WTC11 (cell line): Measurements from ENCODE around the gene GALNT9. TPM values are rescaled to one million over a fixed set of nuclear protein-coding genes. Genes with fewer than 3 reads are reported as not detected.

ENCODE experiments used
- ATAC-seq: fragments of 200-7000 bp; cut with Tn5 transposase; 2 replicates; pipeline ENCODE4 v1.10.0; 2021; ENCODE audit warnings: mild to moderate bottlenecking, moderate library complexity
- CTCF ChIA-PET: fragments of 300-600 bp; sonication (Branson Sonifier 250); formaldehyde crosslinking; loops from one replicate; lab custom pipeline; 2021; ENCODE audit warnings: antibody characterized with exemption; lab: Charles Lee
- POLR2A ChIA-PET: fragments of 350-600 bp; sonication (Branson Sonifier 250); formaldehyde crosslinking; loops from one replicate; lab custom pipeline; 2021; ENCODE audit warnings: antibody characterized with exemption; lab: Charles Lee
- DNase-seq: peaks from one replicate; pipeline ENCODE4 v3.0.0; 2021; ENCODE audit warnings: low spot score
- H3K27ac Mint-ChIP-seq: 2 replicates; pipeline ENCODE4 v1.8.0; 2021; ENCODE audit warnings: mixed read lengths
- H3K27me3 Mint-ChIP-seq: 2 replicates; pipeline ENCODE4 v1.8.0; 2021; ENCODE audit warnings: low read depth, mild to moderate bottlenecking, moderate library complexity, mixed read lengths
- H3K36me3 Mint-ChIP-seq: 2 replicates; pipeline ENCODE4 v1.8.0; 2021; ENCODE audit warnings: mixed read lengths
- H3K4me1 Mint-ChIP-seq: 2 replicates; pipeline ENCODE4 v1.8.0; 2022; ENCODE audit warnings: mixed read lengths
- H3K4me3 Mint-ChIP-seq: 2 replicates; pipeline ENCODE4 v1.8.0; 2021; ENCODE audit warnings: mild to moderate bottlenecking, moderate library complexity, mixed read lengths
- H3K9me3 Mint-ChIP-seq: 2 replicates; pipeline ENCODE4 v1.8.0; 2021; ENCODE audit warnings: mixed read lengths
- CDX4 ChIP-seq: fragments of 250-450 bp; sonication (Bioruptor Pico); IDR thresholded peaks from 2 replicates; pipeline ENCODE4 v1.9.0; 2021; ENCODE audit warnings: moderate library complexity, mild to moderate bottlenecking, inconsistent platforms, borderline replicate concordance
- CREB1 ChIP-seq: sonication (generic); formaldehyde crosslinking; IDR thresholded peaks from 2 replicates; pipeline ENCODE4 v1.8.0; 2023; ENCODE audit warnings: mild to moderate bottlenecking, missing genetic modification reagents
- E2F1 ChIP-seq: sonication (generic); formaldehyde crosslinking; IDR thresholded peaks from 2 replicates; pipeline ENCODE4 v1.8.0; 2022; ENCODE audit warnings: mild to moderate bottlenecking, missing genetic modification reagents
- E2F4 ChIP-seq: sonication (generic); formaldehyde crosslinking; IDR thresholded peaks from 2 replicates; pipeline ENCODE4 v1.8.1; 2022; ENCODE audit warnings: low read depth, mild to moderate bottlenecking, moderate library complexity, missing genetic modification reagents, borderline replicate concordance
- ERG ChIP-seq: fragments of 250-450 bp; sonication (Bioruptor Pico); IDR thresholded peaks from 2 replicates; pipeline ENCODE4 v1.8.0; 2021; ENCODE audit warnings: mild to moderate bottlenecking
- GTF2I ChIP-seq: fragments of 250-450 bp; sonication (Bioruptor Pico); conservative IDR thresholded peaks from 2 replicates; pipeline ENCODE4 v1.4.0; 2021; ENCODE audit warnings: mild to moderate bottlenecking
- MAX ChIP-seq: sonication (generic); formaldehyde crosslinking; IDR thresholded peaks from 2 replicates; pipeline ENCODE4 v1.8.0; 2022; ENCODE audit warnings: mild to moderate bottlenecking, missing genetic modification reagents
- NFYB ChIP-seq: sonication (generic); formaldehyde crosslinking; conservative IDR thresholded peaks from 2 replicates; pipeline ENCODE4 v1.8.0; 2022; ENCODE audit warnings: low read depth, missing genetic modification reagents
- NR3C1 ChIP-seq: sonication (generic); formaldehyde crosslinking; conservative IDR thresholded peaks from 2 replicates; pipeline ENCODE4 v1.8.1; 2023; ENCODE audit warnings: low read depth, mild to moderate bottlenecking, missing genetic modification reagents
- PREB ChIP-seq: sonication (generic); formaldehyde crosslinking; IDR thresholded peaks from 2 replicates; pipeline ENCODE4 v1.8.1; 2022; ENCODE audit warnings: mild to moderate bottlenecking, missing genetic modification reagents, moderate library complexity, borderline replicate concordance
- STAT6 ChIP-seq: sonication (generic); formaldehyde crosslinking; conservative IDR thresholded peaks from 2 replicates; pipeline ENCODE4 v1.8.1; 2023; ENCODE audit warnings: mild to moderate bottlenecking, low read depth, missing genetic modification reagents, moderate library complexity
- TEAD1 ChIP-seq: sonication (generic); formaldehyde crosslinking; IDR thresholded peaks from 2 replicates; pipeline ENCODE4 v1.8.0; 2022; ENCODE audit warnings: mild to moderate bottlenecking, missing genetic modification reagents
- ZBTB43 ChIP-seq: sonication (generic); formaldehyde crosslinking; IDR thresholded peaks from 2 replicates; pipeline ENCODE4 v1.8.1; 2023; ENCODE audit warnings: mild to moderate bottlenecking, missing genetic modification reagents
- ZNF232 ChIP-seq: sonication (generic); formaldehyde crosslinking; IDR thresholded peaks from 2 replicates; pipeline ENCODE4 v1.8.0; 2022; ENCODE audit warnings: mild to moderate bottlenecking, missing genetic modification reagents
- ZNF425 ChIP-seq: fragments of 250-450 bp; sonication (Bioruptor Pico); conservative IDR thresholded peaks from 2 replicates; pipeline ENCODE4 v1.9.0; 2021; ENCODE audit warnings: mild to moderate bottlenecking
- ZNF512 ChIP-seq: sonication (generic); formaldehyde crosslinking; IDR thresholded peaks from 2 replicates; pipeline ENCODE4 v1.8.1; 2022; ENCODE audit warnings: missing genetic modification reagents, borderline replicate concordance
- total RNA-seq: library from RNA; stranded (reverse); gene quantifications from 3 replicates; pipeline ENCODE4 v1.2.3, GENCODE V29; 2021

Gene GALNT9
- total RNA-seq, 1 experiment from 2014 or later: 0.90 TPM

GRCh38 chr12:132163041-132163910 is 166.1 kb downstream of the GALNT9 start (continued):
- TF ChIP-seq ZNF425 (CRISPR knock-in tag): no peak
- TF ChIP-seq ZNF512 (CRISPR knock-in tag): no peak
- TF ChIP-seq MAX (CRISPR knock-in tag): no peak
- no peak for TF ChIP-seq STAT6
- no peak for TF ChIP-seq E2F4 (CRISPR knock-in tag)
- no peak for TF ChIP-seq E2F1 (CRISPR knock-in tag)
- TF ChIP-seq PREB: no peak

GRCh38 chr12:132162508-132163031 is 166.8 kb downstream of the GALNT9 start:
- ATAC-seq: no peak
- peaks cover 15% of the 10 kb centered on the region for H3K9me3 Mint-ChIP-seq
- no peak for DNase-seq
- H3K4me1 Mint-ChIP-seq: no peaks in the 10 kb centered on the region
- H3K36me3 Mint-ChIP-seq: no peaks in the 10 kb centered on the region
- no peak overlapping the region for H3K4me3 Mint-ChIP-seq
- CTCF ChIA-PET: interaction anchor here (1.1 to 3.4 kb wide), 7 partner anchors 9 to 252 kb away, joined by 3 to 32 read pairs (median 4); no protein-coding TSS in a partner anchor
- H3K27ac Mint-ChIP-seq: no peak overlapping the region
- peaks cover 17% of the 10 kb centered on the region for H3K27me3 Mint-ChIP-seq
- POLR2A ChIA-PET: no interaction called here
- TF ChIP-seq ZNF232 (no peak), ZBTB43 (CRISPR knock-in tag) (no peak), TEAD1 (CRISPR knock-in tag) (no peak), CREB1 (no peak), NR3C1 (CRISPR knock-in tag) (no peak), NFYB (no peak), ERG (no peak), GTF2I (CRISPR knock-in tag) (no peak), CDX4 (CRISPR knock-in tag) (no peak), ZNF425 (CRISPR knock-in tag) (no peak)
